NCI-H446 (cell line): ENCODE measurements around the gene WNK1.
"Not testable (repeated sequence)": the region's sequence is repeated elsewhere in the genome, so short reads cannot be mapped to it uniquely, and the experiment has no call there.

Experiments used
- DNase-seq, 2 experiments: peaks; one replicate each; lab custom pipeline; 2025; lab: John Stamatoyannopoulos, UW

Gene WNK1

DNA sequence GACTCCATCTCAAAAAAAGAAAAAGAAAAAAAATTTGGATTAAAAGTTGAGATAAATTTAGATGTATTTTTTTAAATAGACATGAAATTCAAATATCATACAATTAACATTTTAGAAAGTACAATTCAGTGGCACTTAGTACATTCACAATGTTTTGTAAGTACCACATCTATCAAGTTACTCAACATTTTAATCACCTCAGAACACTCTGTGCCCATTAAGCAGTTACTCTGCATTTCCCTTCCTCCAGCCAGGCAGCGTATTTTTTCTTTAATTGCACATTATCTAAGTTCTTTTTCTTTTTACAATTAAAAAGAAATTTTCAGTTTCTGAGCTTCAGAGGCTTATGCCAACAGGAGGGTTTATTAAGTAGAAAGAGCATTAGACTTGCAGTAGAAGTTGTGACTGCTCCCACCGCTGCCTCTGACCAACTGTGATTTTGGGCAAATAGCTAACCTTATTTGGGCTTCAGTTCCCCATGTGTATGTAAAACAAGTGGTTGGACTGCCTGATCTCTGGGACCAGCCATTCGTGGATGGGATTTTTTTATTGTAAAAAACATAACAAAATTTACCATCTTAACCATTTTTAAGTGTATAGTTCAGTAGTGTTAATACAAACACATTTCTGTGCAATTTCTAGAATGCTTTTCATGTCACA lies 65.7 kb downstream of the WNK1 start:
- no peak for DNase-seq

- DNase-seq = no peak
Measured at GRCh38 chr12:818733-819132, 66.4 kb downstream of the WNK1 start.

DNA sequence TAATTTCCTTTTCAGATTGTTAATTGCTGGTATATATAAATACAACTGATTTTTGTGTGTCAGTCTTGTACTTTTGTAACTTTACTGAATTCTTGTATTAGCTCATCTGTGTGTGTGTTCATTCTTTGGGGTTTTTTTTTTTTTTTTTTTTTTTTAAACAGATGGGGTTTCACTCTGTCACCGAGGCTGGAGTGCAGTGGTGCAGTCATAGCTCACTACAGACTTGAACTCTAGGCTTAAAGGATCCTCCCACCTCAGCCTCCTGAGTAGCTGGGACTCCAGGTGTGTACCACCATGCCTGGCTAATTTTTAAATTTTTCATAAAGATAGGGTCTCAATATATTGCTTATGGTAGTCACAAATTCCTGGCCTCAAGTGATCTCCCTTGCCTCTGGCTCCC lies 68.0 kb downstream of the WNK1 start:
- DNase-seq = no peak

GRCh38 chr12:823028-823698 lies 70.8 kb downstream of the WNK1 start:
- no peak for DNase-seq

DNA sequence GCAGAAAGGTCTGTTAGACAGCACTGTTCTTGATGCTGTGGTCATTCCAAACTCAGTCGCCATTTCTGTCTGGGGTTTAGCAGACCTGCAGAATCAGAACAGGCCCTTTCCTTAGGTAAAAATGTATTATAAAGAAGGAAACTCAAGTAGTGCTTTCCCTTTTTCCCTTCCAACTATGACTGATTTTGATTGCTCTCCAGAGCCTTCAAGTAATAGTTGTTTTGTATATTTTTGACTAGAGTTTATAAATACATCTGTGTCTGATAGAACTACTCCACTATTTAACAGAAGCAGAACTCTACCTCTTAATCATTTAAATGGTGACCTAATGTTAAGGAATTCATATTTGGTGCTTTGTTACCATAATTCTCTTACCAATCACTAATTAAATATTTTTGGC lies 74.0 kb downstream of the WNK1 start:
- DNase-seq = no peak

GRCh38 chr12:828726-829395 lies 76.5 kb downstream of the WNK1 start:
- DNase-seq = no peak

DNA sequence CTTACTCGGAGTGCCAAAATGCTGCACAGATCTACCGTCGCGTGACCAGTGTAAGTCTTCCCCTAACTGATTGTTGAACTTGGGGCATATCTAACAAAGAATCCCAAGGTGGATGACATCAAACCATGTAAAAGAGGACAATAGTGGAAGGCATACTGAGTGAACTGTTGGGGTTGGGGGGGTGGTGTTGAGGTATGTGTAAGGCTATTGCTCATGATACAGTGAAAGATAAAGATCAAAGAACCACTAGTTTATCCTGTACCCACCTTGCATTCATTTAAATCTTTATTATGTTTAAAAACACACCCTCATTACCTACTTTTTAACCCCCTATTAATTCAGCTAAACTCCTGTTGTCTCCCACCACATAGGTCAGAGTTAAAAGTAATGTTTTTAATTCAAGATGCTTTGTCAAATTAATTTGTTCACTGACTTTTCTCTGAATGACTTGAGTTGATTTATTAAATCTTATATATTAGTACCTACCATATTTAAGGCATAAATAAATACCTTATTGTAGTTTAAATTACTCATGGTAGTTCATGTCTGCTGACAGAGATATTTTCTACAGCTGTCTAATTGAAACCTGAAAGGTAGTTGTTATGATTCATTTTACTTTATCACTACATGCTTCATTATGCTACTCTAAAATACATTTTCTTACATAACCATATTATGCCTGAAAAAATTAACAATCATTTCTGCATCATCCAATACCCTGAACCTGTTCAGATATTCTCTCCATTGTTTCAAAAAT lies 77.9 kb downstream of the WNK1 start:
- no peak for DNase-seq

DNA sequence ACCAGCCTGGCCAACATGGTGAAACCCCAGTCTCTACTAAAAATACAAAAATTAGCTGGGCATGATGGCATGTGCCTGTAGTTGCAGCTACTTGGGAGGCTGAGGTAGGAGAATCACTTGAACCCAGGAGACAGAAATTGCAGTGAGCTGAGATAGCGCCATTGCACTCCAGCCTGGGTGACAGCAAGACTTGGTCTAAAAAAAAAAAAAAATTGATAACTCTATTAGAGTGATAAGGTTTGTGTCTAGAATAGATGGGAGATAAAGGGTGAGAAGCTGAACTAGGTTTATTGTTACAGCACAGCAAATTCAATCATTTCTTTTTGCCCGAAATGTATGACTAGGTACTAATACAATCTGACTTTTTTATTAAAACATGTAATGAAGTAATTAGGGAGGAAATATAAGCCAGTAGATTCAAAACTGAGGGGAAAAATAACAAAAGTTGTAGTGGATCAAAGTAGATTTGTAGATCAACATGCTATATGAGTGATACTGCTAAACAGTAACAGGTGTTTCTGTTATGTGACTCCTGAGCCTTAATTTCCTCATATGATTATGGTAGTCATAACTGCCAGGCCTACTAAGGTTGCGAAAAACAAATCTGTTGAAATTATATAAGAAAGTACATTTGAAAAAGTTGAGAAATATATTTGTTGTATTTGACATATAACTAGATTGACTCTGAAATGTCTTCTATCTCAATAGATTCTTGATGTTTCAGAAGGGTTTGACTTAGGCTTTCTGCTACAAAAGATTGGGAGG lies 83.6 kb downstream of the WNK1 start:
- no peak for DNase-seq

DNA sequence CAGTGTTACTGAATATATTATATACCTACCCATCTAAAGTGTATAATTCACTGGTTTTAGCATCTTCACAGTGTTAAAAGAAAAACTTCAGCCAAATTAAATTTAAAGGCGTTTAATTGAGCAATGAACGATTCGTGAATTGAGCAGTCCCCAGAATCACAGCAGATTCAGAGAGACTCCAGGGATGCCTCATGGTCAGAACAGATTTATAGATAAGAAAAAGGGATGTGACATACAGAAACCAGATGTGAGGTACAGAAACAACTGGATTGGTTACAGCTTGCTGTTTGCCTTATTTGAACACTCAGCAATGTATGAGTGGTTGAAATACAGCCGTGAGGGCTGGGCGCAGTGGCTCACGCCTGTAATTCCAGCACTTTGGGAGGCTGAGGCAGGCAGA lies 84.6 kb downstream of the WNK1 start:
- DNase-seq = no peak

- no peak for DNase-seq
Measured at GRCh38 chr12:837548-837947, 85.2 kb downstream of the WNK1 start.

- DNase-seq = peak in 1 of 2 experiments; percentile 17
Measured at GRCh38 chr12:843609-844008, 91.2 kb downstream of the WNK1 start.

GRCh38 chr12:846421-846820 lies 94.0 kb downstream of the WNK1 start:
- DNase-seq = no peak

DNA sequence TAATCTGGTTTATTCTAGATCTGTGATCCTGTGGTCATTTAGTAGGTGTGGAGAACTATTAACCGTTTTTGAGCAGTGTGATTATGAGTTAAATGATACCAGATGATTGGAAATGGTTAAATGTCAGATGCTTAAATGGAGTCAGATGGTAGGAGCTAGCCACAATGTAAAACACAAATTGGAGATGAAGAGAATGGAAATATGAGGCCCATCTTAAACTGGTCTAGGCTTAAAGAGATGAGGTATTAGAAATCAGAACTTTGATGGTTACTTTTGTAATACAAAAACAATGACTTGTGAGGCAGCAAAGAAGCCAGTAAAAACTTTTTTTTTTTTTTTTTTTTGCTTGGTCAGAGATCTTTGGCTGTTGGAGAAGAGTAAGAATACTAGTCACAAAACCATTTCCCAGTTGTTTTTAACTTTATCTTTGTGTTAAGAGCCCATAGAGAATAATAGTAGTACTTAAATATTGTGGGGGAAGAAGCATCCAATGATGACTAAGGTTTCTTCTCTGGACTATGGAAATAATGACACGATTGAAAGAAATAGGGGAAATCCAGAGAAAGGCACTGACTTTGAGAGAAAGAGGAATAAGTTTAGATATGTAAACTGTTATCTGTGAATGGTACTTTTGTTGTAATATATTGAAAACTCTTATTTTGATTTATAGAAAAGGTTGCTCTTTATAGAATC lies 95.9 kb downstream of the WNK1 start:
- no peak for DNase-seq

DNA sequence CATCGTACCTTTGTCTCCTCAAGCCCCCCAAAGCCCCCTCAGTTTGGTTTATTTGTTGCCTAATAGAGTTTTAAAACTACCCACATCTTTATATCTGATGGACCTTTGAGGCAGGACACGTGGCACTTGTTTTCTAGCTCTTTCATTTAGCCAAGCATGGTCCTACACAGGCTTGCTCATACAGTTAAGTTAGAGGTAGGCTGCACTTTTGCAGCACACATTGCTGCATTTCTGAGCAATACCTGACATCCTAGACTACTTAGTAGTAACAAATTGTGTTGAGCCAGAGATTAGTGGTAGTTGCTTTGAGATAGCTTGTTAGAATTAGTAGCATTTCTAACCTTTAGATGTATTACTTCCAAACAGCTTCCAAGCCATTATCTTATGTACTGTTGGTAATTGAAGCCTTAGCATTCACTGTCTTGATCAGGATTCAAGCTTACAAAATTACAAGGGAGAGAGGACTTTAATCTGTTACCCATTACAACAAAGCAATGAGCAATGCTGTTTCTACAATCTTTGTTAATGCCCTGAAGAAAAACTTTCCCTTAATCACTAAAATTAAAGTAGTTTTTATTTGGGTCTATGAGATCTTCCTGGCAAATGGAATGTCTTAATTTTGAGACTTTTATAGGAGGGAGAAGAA lies 96.6 kb downstream of the WNK1 start:
- no peak for DNase-seq

DNA sequence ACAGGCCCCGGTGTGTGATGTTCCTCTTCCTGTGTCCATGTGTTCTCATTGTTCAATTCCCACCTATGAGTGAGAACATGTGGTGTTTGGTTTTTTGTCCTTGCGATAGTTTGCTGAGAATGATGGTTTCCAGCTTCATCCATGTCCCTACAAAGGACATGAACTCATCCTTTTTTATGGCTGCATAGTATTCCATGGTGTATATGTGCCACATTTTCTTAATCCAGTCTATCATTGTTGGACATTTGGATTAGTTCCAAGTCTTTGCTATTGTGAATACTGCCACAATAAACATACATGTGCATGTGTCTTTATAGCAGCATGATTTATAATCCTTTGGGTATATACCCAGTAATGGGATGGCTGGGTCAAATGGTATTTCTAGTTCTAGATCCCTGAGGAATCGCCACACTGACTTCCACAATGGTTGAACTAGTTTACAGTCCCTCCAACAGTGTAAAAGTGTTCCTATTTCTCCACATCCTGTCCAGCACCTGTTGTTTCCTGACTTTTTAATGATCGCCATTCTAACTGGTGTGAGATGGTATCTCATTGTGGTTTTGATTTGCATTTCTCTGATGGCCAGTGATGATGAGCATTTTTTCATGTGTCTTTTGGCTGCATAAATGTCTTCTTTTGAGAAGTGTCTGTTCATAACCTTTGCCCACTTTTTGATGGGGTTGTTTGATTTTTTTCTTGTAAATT lies 97.5 kb downstream of the WNK1 start:
- DNase-seq = not testable (repeated sequence)

DNA sequence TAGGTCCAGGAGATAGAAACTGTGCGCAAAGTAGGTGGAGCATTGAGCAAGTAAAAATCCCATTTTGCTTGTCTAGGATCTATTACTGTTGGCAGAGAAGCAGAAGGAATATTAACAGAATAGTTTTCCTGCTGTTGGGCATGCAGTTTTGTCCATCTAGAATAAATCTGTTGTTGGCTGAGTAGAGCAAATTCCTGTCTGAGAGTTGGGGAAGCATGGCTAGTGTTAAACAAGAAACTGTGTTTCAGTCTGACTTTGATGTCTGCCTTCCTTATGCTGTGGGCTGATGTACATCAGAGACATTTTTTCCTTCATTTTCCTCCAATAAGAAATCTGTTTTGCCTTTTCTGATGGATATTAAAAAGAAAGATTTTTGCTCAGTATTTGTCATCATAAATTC lies 99.0 kb downstream of the WNK1 start:
- DNase-seq = no peak

DNA sequence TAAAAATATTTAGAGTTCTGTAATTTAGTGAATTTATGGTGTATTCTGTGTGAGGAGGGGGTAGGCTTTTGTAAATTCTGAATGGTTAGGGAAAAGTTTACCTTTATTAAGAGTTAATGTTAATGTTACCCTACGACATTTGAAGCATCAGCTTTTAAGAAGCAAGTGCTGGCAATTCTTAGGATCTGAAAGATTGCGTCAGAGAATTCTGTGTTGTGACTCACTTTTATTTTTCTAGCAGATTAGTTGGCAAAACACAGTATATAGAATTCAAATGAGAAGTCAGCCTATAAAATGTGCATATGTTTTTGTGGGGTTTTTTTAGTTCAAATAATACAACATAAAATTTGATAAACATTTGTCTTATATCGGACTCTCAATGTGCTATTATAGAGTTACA lies 99.5 kb downstream of the WNK1 start:
- no peak for DNase-seq

DNA sequence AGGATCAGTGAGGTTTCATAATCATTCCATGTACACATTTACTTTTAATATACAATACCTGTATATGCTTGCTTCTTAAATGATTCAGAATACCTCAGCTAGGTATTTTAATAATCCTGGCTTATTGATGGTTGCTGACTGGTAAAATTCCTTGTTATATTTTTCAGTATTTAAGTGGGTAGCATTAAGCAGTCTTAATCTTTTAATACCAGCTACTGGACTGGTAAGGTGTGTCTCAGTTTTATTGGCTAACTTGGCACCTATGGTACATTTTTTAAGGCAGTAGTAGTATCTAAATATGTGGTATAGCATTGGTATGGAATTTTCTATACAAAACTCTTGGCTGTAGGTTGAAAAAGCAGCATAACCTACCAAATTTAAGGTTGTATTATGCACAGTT lies 100.5 kb downstream of the WNK1 start:
- no peak for DNase-seq

- DNase-seq = no peak
Measured at GRCh38 chr12:857611-858010, 105.2 kb downstream of the WNK1 start.

DNA sequence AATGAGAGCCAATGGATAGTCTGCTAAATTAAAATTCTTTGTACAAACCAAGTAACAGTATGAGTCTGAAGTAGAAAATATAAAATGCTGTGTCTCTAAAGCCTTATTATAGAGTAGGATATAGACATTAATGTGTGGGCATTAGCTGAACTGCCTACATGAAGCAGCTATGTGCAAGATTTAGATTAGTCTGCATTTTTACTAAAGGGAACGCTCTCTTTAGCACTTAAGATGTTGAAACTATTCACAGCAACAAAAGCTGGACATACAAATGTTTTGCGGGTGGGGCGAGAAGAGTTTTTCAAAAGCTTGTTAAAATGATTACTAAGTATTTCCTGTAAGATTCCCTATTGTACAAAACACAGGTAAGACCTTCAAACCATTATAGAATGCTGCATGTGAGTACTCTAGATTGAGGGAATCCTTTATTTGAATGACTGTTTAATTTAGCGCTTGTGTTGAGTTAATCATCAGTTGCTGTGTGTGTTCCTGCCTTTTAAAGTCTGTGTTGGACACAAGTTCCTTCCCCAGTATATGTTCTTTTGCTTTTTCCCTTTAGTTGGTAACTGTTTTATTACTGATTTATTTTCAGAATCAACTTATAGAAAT lies 110.0 kb downstream of the WNK1 start:
- no peak for DNase-seq
